T47D (cell line): ENCODE data around the gene SLC25A21.

Experiments used
- DNase-seq, 2 experiments: peaks; one replicate each; pipeline versions ENCODE4 v3.0.0 to v3.0.0-alpha.2; 2011 to 2012; ENCODE audit warnings: low read depth in 1 of 2, low spot score in 1 of 2
- JUND ChIP-seq: IDR thresholded peaks from 2 replicates; pipeline ENCODE4 v1.6.1; 2012; ENCODE audit warnings: low read depth
- in situ Hi-C: cut with HindIII; loops from 2 replicates; pipeline ENCODE4 v1.10.0; 2016; ENCODE audit warnings: low sequenced_read_pairs, low pct_unique_long_range_greater_than_20kb

SLC25A21 gene

GRCh38 chr14:36944307-36945010 lies 227.9 kb downstream of the SLC25A21 start:
- no peak for TF ChIP-seq JUND
- in situ Hi-C loops = no loop called here
- DNase-seq = no peak

DNA sequence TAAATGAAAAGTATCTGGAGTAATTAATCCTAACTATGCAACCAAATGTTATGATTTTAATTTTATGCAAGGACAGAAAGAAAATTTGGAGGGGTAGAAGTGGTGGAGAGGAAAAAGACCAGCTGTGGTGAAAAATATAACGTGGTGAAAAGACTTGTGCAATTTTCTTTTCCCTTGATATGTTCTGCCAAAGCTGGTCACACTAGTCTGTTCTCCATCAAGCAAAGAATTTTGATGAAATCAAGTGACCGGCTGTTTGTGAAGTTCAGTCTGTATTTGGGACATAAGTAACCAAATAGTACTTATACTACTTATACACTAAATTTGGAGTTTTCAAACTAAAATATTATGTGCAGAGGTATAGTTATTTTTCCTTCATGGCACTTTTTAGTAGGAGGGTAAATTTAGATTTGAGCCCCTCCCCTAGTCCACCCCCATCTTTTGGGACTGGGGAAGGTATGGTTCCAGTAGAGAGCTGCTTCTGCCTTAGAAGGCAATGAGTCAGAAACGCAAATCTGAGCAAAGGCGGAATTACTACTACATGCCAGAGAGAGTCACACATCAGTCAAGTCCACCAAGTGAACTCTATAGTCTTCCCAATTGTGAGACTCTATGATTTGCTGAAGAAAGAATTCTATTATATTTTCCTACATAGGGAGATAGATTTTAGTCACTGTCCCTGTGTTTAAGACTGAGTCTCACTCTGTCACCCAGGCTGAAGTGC lies 229.7 kb downstream of the SLC25A21 start:
- no peak for DNase-seq
- no peak for TF ChIP-seq JUND
- in situ Hi-C loops = no loop called here

GRCh38 chr14:36941783-36942521 lies 230.5 kb downstream of the SLC25A21 start:
- TF ChIP-seq JUND = no peak
- DNase-seq = peak; percentile 18 to 85
- in situ Hi-C loops = no loop called here

DNA sequence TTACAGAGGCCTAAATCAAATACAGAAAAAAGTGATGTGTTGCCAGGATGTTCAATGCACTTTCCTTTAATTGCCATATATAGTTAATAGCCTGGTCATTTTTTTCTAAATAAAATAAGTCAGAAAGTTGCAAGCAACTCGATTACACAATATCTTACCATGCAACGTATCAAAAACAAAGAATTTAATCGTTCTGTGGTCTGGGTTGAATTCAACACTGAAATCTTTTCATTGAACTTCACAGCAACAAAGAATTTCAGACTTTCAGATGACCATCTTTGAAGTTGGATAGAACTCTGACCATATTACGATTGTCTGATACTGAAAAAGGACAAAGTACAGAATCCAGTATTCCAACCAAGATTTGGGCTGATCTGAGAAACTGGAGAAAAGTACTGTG lies 231.9 kb downstream of the SLC25A21 start:
- TF ChIP-seq JUND = no peak
- no peak for DNase-seq
- in situ Hi-C loops = no loop called here

DNA sequence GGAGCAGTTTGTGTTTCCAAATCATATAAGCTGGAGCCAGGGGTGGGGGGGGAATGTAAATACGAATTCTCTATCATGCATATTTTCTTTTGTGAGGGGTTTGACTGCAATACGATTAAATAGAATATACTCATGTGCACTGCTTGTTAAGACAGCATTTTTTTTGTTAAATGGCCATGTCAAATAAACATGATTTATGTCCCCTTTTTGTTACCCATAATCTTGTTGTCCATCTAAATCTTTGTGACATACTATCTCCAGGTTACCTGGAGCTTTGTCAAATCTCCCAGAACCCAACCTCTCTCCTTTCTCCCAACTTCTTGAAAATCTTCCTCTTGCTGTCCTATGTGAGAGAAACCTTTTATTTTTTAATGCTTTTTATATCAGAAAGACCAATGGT lies 233.1 kb downstream of the SLC25A21 start:
- in situ Hi-C loops = no loop called here
- no peak for TF ChIP-seq JUND
- no peak for DNase-seq

- in situ Hi-C loops = no loop called here
- no peak for TF ChIP-seq JUND
- DNase-seq = no peak
Measured at GRCh38 chr14:36938678-36939077, 233.7 kb downstream of the SLC25A21 start.

DNA sequence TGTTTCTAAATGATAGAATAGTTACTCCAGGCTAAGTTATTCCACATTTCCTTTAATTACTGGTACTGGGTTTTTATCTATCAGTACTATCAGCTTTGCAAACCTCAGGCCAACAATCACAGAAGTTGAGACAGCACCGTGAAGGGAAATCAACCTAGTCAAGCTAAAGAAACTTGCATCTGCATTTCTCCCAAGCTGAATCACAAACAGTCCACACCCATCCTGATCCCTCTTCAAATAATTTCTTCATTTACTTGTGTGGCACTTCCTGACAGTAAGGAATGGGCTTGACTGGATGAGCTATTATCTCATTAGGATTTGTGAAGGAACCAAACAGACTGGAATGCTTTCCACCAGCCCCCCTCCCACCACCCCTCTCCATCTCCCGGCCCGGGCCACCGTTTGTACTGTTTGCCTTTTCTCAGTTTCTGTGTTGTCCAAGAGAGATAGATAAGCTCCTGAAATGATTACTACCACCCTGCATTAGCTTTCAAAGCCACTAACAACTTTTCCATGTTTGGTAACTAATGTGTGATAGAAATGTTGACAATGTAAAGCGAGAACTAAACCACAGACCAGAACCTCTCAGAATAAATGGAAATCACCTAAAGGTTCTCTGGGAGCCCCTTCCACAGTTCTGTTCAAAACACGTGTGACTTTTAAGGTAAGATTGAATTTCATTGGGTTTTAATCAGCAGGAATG lies 236.3 kb downstream of the SLC25A21 start:
- in situ Hi-C loops = no loop called here
- TF ChIP-seq JUND = no peak
- no peak for DNase-seq

DNA sequence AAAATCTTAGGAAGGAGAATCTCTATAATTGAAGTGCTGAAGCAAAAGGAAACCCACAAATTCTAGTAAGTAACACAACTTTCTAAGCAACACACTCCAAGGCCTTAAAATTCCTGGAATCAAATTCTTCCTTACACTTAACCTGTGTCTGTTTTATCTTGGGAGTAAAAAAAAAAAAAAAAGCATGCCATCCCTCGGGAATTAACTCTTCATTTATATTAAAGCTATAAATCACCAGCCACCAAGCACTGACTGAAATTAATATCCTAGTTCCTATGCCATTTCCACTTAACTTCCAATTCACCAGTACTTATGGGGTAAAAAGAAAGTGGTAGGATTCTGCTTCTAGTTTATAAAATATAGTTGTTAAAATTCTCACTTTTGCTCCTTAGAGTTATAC lies 238.1 kb downstream of the SLC25A21 start:
- no peak for TF ChIP-seq JUND
- in situ Hi-C loops = no loop called here
- DNase-seq = no peak

DNA sequence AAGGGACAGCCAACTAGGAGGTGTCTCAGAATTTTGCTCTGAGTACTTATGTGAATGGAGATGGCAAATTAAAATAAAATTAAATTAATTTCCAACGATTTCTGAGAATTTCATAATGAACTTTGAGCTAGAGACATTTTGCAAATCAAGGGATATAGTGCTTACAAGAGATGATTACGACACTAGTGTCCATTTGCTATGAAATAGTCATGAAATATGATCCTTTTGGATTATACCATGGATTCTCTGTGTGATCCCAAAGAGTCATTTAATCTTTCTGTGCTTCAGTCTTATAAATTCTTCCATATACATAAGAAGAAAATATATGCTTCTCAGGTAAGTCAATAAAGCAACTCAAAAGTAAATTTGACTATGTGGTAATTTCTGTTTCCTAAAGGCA lies 240.6 kb downstream of the SLC25A21 start:
- in situ Hi-C loops = no loop called here
- TF ChIP-seq JUND = no peak
- no peak for DNase-seq

DNA sequence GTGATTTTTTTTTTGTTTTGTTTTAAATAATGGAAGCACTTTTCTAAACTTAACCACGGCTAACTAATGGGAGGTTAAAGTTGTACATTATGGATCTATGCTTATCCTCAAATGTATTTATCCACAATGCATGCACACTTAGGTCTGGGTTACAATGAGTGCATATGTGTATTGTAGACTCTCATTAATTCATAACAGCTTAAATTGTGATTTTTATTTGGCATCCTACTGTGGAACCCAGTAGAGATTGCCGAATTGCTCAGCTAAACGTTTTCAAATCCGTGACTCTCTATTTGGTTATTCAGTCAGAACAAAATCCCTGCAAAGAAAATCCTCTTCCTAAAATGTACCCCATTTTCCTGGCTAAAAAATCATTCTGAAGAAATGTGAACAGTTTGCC lies 244.0 kb downstream of the SLC25A21 start:
- TF ChIP-seq JUND = no peak
- in situ Hi-C loops = no loop called here

GRCh38 chr14:36925094-36925493 lies 247.3 kb downstream of the SLC25A21 start:
- no peak for TF ChIP-seq JUND

More for the DNA sequence above, 244.0 kb downstream of the SLC25A21 start:
- DNase-seq = no peak

DNA sequence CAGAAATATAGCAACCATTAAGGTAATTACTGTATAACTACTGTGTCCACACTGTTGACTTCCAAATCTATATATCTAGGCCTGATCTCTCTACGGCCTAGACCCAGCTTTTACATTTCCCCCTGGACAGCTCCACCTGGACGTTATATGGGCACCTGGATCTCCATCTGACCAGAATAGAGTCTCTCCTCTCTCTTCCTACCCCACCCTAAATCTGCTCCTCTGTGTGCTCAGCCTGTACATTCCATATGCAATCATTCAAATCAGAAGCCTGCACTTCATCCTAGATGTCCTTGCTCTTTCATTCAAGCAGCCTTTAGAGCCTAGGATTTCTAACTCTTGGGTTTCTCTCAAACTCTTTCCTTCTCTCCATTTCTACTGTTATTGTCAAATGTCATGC lies 255.7 kb downstream of the SLC25A21 start:
- in situ Hi-C loops = no loop called here
- TF ChIP-seq JUND = no peak
- no peak for DNase-seq

More at GRCh38 chr14:36925094-36925493, 247.3 kb downstream of the SLC25A21 start:
- in situ Hi-C loops = no loop called here
- no peak for DNase-seq

DNA sequence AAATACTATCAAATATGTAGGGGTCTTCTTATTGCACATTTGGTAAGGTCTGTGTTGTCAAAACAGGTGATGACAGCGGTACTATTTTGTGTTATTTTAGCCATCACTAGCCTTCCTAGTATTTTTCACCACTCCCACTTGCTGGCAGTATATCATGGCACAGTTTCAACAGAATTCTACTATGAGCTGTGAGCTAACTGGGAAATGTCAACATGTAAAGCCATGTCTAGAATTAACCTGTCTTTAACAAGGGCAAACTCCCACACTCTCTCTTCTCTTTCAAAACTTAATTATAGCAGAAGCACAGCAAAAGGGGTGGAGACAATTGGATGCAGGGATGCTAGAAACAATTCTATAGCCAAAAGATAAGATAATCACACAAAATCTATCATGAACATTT lies 257.3 kb downstream of the SLC25A21 start:
- DNase-seq = peak in 1 of 2 experiments; percentile 28
- in situ Hi-C loops = no loop called here
- no peak for TF ChIP-seq JUND
